ENCODE results near the gene RNU5D-1. TPM values are rescaled to one million over a fixed set of nuclear protein-coding genes. Genes with fewer than 3 reads are reported as not detected.
"Not testable (repeated sequence)": the region's sequence is repeated elsewhere in the genome, so short reads cannot be mapped to it uniquely, and the experiment has no call there.

The RNU5D-1 gene
- total RNA-seq, 1 experiment from 2014 or later, result not detected

- in situ Hi-C loops (cut with HindIII; ENCODE audit: low pct_unique_long_range_greater_than_20kb, low sequenced_read_pairs), result not testable (repeated sequence)
These were observed 8.0 kb upstream of the RNU5D-1 start for GRCh38 chr1:44738953-44739306.

GRCh38 chr1:44735992-44736391, 5.0 kb upstream of the RNU5D-1 start:
- in situ Hi-C loops (cut with HindIII; ENCODE audit: low pct_unique_long_range_greater_than_20kb, low sequenced_read_pairs), result no loop called here
- DNase-seq (ENCODE audit: low read depth), result no peak

More at GRCh38 chr1:44738953-44739306, 8.0 kb upstream of the RNU5D-1 start:
- DNase-seq (ENCODE audit: low read depth), result not testable (repeated sequence)

- no peak for DNase-seq (ENCODE audit: low read depth)
- in situ Hi-C loops (cut with HindIII; ENCODE audit: low pct_unique_long_range_greater_than_20kb, low sequenced_read_pairs), result no loop called here
These were observed 2.8 kb upstream of the RNU5D-1 start for GRCh38 chr1:44733784-44734183.

- DNase-seq (ENCODE audit: low read depth), result peak; percentile 50
- in situ Hi-C loops (cut with HindIII; ENCODE audit: low pct_unique_long_range_greater_than_20kb, low sequenced_read_pairs), result no loop called here
These were observed 2.4 kb upstream of the RNU5D-1 start for GRCh38 chr1:44733365-44733764.

GRCh38 chr1:44724955-44725698, 5.8 kb downstream of the RNU5D-1 start:
- no peak for DNase-seq (ENCODE audit: low read depth)
- in situ Hi-C loops (cut with HindIII; ENCODE audit: low pct_unique_long_range_greater_than_20kb, low sequenced_read_pairs), result no loop called here

GRCh38 chr1:44724296-44724954, 6.5 kb downstream of the RNU5D-1 start:
- in situ Hi-C loops (cut with HindIII; ENCODE audit: low pct_unique_long_range_greater_than_20kb, low sequenced_read_pairs), result no loop called here
- DNase-seq (ENCODE audit: low read depth), result no peak

- DNase-seq (ENCODE audit: low read depth), result no peak
- in situ Hi-C loops (cut with HindIII; ENCODE audit: low pct_unique_long_range_greater_than_20kb, low sequenced_read_pairs), result no loop called here
These were observed 7.3 kb downstream of the RNU5D-1 start for GRCh38 chr1:44723496-44724295.

GRCh38 chr1:44723064-44723463, 7.9 kb downstream of the RNU5D-1 start:
- in situ Hi-C loops (cut with HindIII; ENCODE audit: low pct_unique_long_range_greater_than_20kb, low sequenced_read_pairs), result no loop called here

GRCh38 chr1:44721485-44722361, 9.2 kb downstream of the RNU5D-1 start:
- in situ Hi-C loops (cut with HindIII; ENCODE audit: low pct_unique_long_range_greater_than_20kb, low sequenced_read_pairs), result no loop called here

More at GRCh38 chr1:44723064-44723463, 7.9 kb downstream of the RNU5D-1 start:
- DNase-seq (ENCODE audit: low read depth), result no peak

GRCh38 chr1:44720281-44720680, 10.7 kb downstream of the RNU5D-1 start:
- DNase-seq (ENCODE audit: low read depth), result no peak

More at GRCh38 chr1:44721485-44722361, 9.2 kb downstream of the RNU5D-1 start:
- peak; percentile 99 for DNase-seq (ENCODE audit: low read depth)

GRCh38 chr1:44719318-44719717, 11.7 kb downstream of the RNU5D-1 start:
- DNase-seq (ENCODE audit: low read depth), result no peak
- in situ Hi-C loops (cut with HindIII; ENCODE audit: low pct_unique_long_range_greater_than_20kb, low sequenced_read_pairs), result no loop called here

More at GRCh38 chr1:44720281-44720680, 10.7 kb downstream of the RNU5D-1 start:
- in situ Hi-C loops (cut with HindIII; ENCODE audit: low pct_unique_long_range_greater_than_20kb, low sequenced_read_pairs), result no loop called here

GRCh38 chr1:44718091-44718490, 12.9 kb downstream of the RNU5D-1 start:
- in situ Hi-C loops (cut with HindIII; ENCODE audit: low pct_unique_long_range_greater_than_20kb, low sequenced_read_pairs), result no loop called here
- DNase-seq (ENCODE audit: low read depth), result no peak

- in situ Hi-C loops (cut with HindIII; ENCODE audit: low pct_unique_long_range_greater_than_20kb, low sequenced_read_pairs), result no loop called here
- no peak for DNase-seq (ENCODE audit: low read depth)
These were observed 13.3 kb downstream of the RNU5D-1 start for GRCh38 chr1:44717653-44718052.

GRCh38 chr1:44717156-44717555, 13.8 kb downstream of the RNU5D-1 start:
- peak; percentile 42 for DNase-seq (ENCODE audit: low read depth)
- in situ Hi-C loops (cut with HindIII; ENCODE audit: low pct_unique_long_range_greater_than_20kb, low sequenced_read_pairs), result no loop called here

GRCh38 chr1:44714944-44715571, 15.9 kb downstream of the RNU5D-1 start:
- DNase-seq (ENCODE audit: low read depth), result peak; percentile 59

GRCh38 chr1:44714532-44714931, 16.4 kb downstream of the RNU5D-1 start:
- DNase-seq (ENCODE audit: low read depth), result no peak
- in situ Hi-C loops (cut with HindIII; ENCODE audit: low pct_unique_long_range_greater_than_20kb, low sequenced_read_pairs), result no loop called here

More at GRCh38 chr1:44714944-44715571, 15.9 kb downstream of the RNU5D-1 start:
- in situ Hi-C loops (cut with HindIII; ENCODE audit: low pct_unique_long_range_greater_than_20kb, low sequenced_read_pairs), result no loop called here

- no peak for DNase-seq (ENCODE audit: low read depth)
- in situ Hi-C loops (cut with HindIII; ENCODE audit: low pct_unique_long_range_greater_than_20kb, low sequenced_read_pairs), result no loop called here
These were observed 17.6 kb downstream of the RNU5D-1 start for GRCh38 chr1:44713321-44713781.
